Effector memory CD4-positive, alpha-beta T cell (primary cell): ENCODE results near the gene HTR5A.

Experiments used
- DNase-seq, 3 donors: peaks; one replicate each; pipeline ENCODE4 v3.0.0-alpha.2; 2020
- H3K27ac ChIP-seq: 2 replicates; pipeline ENCODE4 v1.7.0; 2013; ENCODE audit warnings: mild to moderate bottlenecking, low read length, moderate library complexity; ENCODE audit not compliant: insufficient read depth, poor library complexity, severe bottlenecking
- H3K27me3 ChIP-seq: replicated peaks from 2 replicates; pipeline ENCODE4 v1.7.0; 2013; ENCODE audit warnings: mild to moderate bottlenecking, low read length; ENCODE audit not compliant: insufficient read depth, control insufficient read depth, poor library complexity, severe bottlenecking
- H3K36me3 ChIP-seq: 2 replicates; pipeline ENCODE4 v1.7.0; 2013; ENCODE audit warnings: mild to moderate bottlenecking, low read length, moderate library complexity; ENCODE audit not compliant: control insufficient read depth, insufficient read depth
- H3K4me1 ChIP-seq: 2 replicates; pipeline ENCODE4 v1.7.0; 2013; ENCODE audit warnings: low read length, mild to moderate bottlenecking; ENCODE audit not compliant: control insufficient read depth, insufficient read depth, poor library complexity, severe bottlenecking
- H3K4me3 ChIP-seq: 2 replicates; pipeline ENCODE4 v1.7.0; 2013; ENCODE audit warnings: low read length, low read depth, mild to moderate bottlenecking; ENCODE audit not compliant: insufficient read depth, poor library complexity, severe bottlenecking
- H3K9me3 ChIP-seq: 2 replicates; pipeline ENCODE4 v1.7.0; 2013; ENCODE audit warnings: mild to moderate bottlenecking, low read length, moderate library complexity; ENCODE audit not compliant: control insufficient read depth

The HTR5A gene

GRCh38 chr7:155130493-155130892 is 60.4 kb downstream of the HTR5A start:
- DNase-seq, result no peak
- no peaks in the 10 kb centered on the region for H3K27me3 ChIP-seq
- no peaks in the 10 kb centered on the region for H3K36me3 ChIP-seq
- no peaks in the 10 kb centered on the region for H3K4me1 ChIP-seq
- no peak overlapping the region for H3K27ac ChIP-seq
- H3K9me3 ChIP-seq, result no peaks in the 10 kb centered on the region
- no peak overlapping the region for H3K4me3 ChIP-seq

GRCh38 chr7:155131090-155131489 is 61.0 kb downstream of the HTR5A start:
- DNase-seq, result no peak
- Histone ChIP-seq H3K36me3 (no peaks in the 10 kb centered on the region), H3K27ac (no peak overlapping the region), H3K9me3 (no peaks in the 10 kb centered on the region), H3K4me3 (no peak overlapping the region), H3K4me1 (no peaks in the 10 kb centered on the region), H3K27me3 (no peaks in the 10 kb centered on the region)

- H3K36me3 ChIP-seq, result no peaks in the 10 kb centered on the region
Measured at GRCh38 chr7:155132431-155132830, 62.3 kb downstream of the HTR5A start.

GRCh38 chr7:155136619-155137243 is 66.6 kb downstream of the HTR5A start:
- DNase-seq, result no peak

More at GRCh38 chr7:155132431-155132830, 62.3 kb downstream of the HTR5A start:
- no peak for DNase-seq
- no peaks in the 10 kb centered on the region for H3K4me1 ChIP-seq
- no peaks in the 10 kb centered on the region for H3K27me3 ChIP-seq
- no peaks in the 10 kb centered on the region for H3K9me3 ChIP-seq
- H3K27ac ChIP-seq, result no peak overlapping the region
- H3K4me3 ChIP-seq, result no peak overlapping the region

More at GRCh38 chr7:155136619-155137243, 66.6 kb downstream of the HTR5A start:
- Histone ChIP-seq H3K27ac (no peak overlapping the region), H3K27me3 (no peaks in the 10 kb centered on the region), H3K36me3 (no peaks in the 10 kb centered on the region), H3K4me3 (no peak overlapping the region), H3K9me3 (no peaks in the 10 kb centered on the region), H3K4me1 (no peaks in the 10 kb centered on the region)
